GM19238 (cell line): ENCODE data around the gene SRPK1.
"Not testable (repeated sequence)": the region's sequence is repeated elsewhere in the genome, so short reads cannot be mapped to it uniquely, and the experiment has no call there.

Source experiments
- DNase-seq: peaks from one replicate; pipeline ENCODE4 v3.0.0; 2011; ENCODE audit warnings: low spot score; ENCODE audit not compliant: insufficient read length

Gene SRPK1

DNA sequence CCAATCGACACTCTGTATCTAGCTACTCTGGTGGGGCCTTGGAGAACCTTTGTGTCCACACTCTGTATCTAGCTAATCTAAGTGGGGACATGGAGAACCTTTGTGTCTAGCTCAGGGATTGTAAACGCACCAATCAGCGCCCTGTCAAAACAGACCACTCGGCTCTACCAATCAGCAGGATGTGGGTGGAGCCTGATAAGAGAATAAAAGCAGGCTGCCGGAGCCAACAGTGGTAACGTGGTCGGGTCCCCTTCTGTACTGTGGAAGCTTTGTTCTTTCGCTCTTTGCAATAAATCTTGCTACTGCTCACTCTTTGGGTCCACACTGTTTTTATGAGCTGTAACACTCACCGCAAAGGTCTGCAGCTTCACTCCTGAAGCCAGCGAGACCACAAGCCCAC, 11.0 kb upstream of the SRPK1 start:
- not testable (repeated sequence) for DNase-seq

DNA sequence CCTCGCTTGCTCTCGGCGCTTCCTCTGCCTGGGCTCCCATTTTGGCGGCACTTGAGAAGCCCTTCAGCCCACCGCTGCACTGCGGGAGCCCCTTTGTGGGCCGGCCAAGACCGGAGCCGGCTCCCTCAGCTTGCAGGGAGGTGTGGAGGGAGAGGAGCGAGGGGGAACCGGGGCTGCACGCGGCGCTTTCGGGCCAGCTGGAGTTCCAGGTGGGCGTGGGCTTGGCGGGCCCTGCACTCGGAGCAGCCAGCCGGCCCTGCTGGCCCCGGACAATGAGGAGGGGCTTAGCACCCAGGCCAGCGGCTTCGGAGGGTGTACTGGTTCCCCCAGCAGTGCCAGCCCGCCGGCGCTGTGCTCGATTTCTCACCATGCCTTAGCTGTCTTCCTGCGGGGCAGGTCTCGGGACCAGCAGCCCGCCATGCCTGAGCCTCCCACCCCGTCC, 10.2 kb upstream of the SRPK1 start:
- DNase-seq: no peak

DNA sequence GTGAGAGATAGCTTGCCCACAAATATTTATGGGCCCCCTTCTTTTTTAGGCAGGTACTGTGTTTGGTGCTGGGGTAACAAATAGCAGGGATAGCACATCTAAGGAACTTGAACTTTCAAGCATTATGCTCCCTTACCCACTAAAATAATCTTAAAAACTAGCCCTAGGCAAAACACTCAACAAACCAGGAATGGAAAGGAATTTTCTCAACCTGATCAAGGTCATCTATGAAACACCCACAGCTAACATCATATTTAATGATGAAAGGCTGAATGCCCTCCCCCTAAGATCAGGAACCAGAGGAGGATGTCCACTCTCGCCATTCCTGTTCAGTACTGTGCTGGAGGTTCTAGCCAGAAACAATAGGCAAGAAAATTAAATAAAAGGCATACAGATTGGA, 8.7 kb upstream of the SRPK1 start:
- DNase-seq: no peak

- DNase-seq: no peak
These were observed 5.8 kb upstream of the SRPK1 start for GRCh38 chr6:35926509-35927215.

GRCh38 chr6:35925961-35926360, 5.1 kb upstream of the SRPK1 start:
- DNase-seq: no peak

- no peak for DNase-seq
These were observed 3.2 kb upstream of the SRPK1 start for GRCh38 chr6:35924146-35924545.

- DNase-seq: no peak
These were observed 1.2 kb upstream of the SRPK1 start for GRCh38 chr6:35922139-35922554.

- peak; percentile 16 for DNase-seq
These were observed 809 bp downstream of the SRPK1 start for GRCh38 chr6:35919827-35920751.

GRCh38 chr6:35919085-35919826, 1.6 kb downstream of the SRPK1 start:
- DNase-seq: no peak

DNA sequence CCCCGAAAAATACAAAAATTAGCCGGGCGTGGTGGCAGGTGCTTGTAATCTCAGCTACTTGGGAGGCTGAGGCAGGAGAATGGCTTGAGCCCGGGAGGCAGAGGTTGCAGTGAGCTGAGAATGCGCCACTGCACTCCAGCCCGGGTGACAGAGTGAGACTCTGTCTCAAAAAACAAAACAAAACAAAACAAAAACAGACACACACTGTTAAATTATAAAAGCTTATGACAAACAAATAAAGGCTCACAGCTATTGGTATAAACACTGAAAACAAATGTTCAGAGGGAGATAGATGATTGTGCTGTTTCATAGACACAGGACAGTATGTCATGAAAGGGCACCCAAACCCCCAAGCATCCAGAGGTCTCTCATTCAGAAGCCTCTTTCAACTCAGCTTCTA, 4.0 kb downstream of the SRPK1 start:
- DNase-seq: not testable (repeated sequence)

- DNase-seq: no peak
These were observed 4.8 kb downstream of the SRPK1 start for GRCh38 chr6:35916056-35916455.

DNA sequence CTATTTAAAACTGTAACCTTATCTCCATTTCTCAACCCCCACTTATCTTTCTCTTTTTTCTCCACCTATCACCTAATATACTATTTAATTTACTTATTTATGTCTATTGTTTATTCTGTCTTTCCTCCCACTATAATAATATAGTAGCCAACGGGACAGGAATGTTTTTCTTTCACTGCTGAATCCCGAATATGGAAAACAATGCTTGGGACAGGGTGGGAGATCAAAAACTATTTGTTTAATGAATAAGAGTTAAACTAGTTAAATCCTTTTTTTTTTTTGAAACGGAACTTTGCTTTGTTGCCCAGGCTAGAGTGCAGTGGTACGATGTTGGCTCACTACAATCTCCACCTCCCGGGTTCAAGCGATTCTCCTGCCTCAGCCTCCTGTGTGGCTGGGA, 6.4 kb downstream of the SRPK1 start:
- no peak for DNase-seq

GRCh38 chr6:35911871-35912653, 8.8 kb downstream of the SRPK1 start:
- DNase-seq: no peak

DNA sequence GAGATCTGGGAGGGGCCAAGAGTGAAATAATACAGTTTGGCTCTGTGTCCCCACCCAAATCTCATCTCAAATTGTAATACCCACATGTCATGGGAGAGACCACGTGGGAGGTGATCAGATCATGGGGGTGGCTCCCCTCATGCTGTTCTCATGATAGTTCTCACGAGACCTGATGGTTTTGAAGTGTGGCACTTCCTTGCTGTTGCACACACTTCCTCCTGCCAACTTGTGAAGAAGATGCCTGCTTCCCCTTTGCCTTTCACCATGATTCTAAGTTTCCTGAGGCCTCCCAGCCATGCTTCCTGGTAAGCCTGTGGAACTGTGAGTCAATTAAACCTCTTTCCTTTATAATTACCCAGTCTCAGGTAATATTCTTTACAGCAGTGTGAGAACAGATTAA, 11.3 kb downstream of the SRPK1 start:
- DNase-seq: not testable (repeated sequence)

DNA sequence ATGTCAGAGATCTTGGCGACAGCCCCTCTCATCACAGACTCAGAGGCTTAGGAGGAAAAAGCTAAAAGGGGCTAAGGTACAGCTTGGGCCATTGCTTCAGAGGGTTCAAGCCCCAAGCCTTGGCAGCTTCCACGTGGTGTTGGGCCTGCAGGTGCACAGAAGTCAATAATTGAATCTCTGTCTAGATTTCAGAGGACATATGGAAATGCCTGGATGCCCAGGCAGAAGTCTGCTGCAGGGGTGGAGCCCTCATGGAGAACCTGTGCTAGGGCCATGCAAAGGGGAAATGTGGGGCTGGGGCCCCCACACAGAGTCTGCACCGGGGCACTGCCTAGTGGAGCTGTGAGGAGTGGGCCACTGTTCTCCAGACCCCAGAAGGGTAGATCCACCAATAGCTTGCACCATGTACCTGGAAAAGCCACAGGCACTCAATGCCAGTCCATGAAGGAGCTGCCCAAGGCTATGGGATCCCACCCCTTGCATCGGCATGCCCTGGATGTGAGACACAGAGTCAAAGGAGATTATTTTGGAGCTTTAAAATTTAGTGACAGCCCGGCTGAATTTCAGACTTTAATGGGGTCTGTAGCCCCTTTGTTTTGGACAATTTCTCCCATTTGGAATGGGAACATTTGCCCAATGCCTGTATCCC, 12.0 kb downstream of the SRPK1 start:
- not testable (repeated sequence) for DNase-seq

DNA sequence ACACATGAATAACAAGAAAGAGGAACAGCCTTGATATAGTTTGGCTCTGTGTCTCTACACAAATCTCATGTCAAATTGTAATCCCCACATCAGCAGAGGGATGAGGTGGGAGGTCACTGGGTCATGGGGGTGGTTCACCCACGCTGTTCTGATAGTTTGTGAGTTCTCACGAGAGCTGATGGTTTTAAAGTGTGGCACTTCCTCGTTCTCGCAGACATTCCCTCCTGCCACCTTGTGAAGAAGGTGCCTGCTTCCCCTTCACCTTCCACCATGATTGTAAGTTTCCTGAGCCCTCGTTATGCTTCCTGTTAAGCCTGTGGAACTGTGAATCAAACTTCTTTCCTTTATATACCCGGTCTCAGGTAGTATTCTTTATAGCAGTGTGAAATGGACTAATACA, 13.1 kb downstream of the SRPK1 start:
- no peak for DNase-seq

- no peak for DNase-seq
These were observed 14.4 kb downstream of the SRPK1 start for GRCh38 chr6:35906499-35906846.

DNA sequence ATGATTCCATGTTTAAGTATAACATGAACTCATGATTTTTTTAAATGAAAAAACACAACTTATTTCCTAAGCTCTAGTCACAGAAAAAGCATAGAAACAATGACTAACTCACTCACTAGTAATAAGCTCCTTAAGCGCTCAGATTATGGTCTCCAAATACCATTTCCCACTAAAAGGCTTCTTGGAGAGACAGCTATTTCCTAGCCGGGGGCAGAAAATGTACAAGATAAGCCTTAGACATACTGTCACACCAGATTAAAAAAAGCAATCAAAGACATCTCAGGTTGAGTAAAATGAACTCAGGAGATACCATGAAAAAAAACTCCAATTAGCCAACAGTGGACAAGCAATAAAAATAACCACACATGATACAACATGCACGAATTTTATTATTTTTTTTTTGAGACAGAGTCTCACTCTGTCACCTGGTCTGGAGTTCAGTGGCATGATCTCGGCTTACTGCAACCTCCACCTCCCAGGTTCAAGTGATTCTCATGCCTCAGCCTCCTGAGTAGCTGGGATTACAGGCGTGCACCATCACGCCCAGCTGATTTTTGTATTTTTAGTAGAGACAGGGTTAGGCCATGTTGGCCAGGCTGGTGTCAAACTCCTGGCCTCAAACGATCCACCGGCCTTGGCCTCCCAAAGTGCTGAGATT, 14.9 kb downstream of the SRPK1 start:
- DNase-seq: no peak

DNA sequence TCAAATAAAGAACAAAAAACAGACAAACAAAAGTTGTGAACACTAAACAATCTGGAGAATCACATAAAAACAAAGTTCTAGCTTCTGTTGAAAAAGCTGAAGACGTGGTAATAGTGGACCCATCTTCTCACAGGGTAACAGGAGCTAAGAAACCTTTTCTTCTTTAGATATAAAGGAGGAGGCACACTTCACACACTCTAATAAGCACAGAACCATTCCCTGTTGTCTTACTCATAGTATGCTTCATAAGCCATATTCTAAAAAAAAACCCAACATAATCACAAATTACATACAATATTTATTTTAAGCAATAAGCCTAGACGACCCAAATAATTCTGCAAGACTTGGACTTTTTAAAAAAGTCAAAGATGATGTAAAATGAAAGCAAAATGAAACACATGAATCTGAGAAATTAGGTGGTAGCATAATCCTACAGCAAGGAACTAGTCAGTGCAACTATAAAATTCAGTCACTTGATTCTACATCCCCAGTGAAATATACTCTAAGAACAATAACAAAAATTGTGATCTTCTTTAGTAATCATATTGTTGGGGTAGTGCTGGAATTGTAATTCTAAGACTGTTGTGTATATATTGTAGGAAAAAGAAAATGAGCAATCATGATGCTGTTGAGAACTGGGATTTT, 15.6 kb downstream of the SRPK1 start:
- no peak for DNase-seq

DNA sequence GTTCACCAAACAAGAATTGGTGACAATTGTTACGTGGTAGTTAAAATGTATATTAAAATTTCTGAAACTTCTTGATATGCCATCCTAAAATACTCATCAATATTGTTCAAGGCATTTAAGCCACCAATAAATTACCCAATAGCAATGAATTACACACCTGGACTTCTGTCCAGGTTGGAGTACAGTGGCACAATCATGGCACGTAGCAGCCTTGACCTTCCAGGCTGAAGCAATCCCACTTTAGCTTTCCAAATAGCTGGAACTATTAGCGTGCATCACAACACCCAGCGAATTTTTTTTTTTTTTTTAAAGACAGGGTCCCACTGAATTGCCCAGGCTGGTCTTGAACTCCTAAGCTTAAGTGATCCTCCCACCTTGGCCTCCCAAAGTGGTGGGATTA, 17.2 kb downstream of the SRPK1 start:
- no peak for DNase-seq
